PC-3 (cell line): ENCODE data around the gene ZNF746.

ENCODE experiments used
- EZH2 ChIP-seq: fragments of 300-600 bp; sonication (generic); IDR thresholded peaks from one replicate; pipeline ENCODE4 v1.6.1; 2017; ENCODE audit warnings: antibody characterized with exemption, mild to moderate bottlenecking, low read length; ENCODE audit not compliant: unreplicated experiment
- EZH2phosphoT487 ChIP-seq: fragments of 300-600 bp; sonication (generic); IDR thresholded peaks from 2 replicates; pipeline ENCODE4 v1.6.1; 2018; ENCODE audit warnings: mild to moderate bottlenecking, antibody characterized with exemption, low read length, borderline replicate concordance
- TF ChIP-seq, protein P1 (sequence below): fragments of 300-600 bp; sonication (generic); conservative IDR thresholded peaks from 2 replicates; pipeline ENCODE4 v1.5.1; 2017; ENCODE audit warnings: antibody characterized with exemption, low read depth, mild to moderate bottlenecking, low read length

DNA sequence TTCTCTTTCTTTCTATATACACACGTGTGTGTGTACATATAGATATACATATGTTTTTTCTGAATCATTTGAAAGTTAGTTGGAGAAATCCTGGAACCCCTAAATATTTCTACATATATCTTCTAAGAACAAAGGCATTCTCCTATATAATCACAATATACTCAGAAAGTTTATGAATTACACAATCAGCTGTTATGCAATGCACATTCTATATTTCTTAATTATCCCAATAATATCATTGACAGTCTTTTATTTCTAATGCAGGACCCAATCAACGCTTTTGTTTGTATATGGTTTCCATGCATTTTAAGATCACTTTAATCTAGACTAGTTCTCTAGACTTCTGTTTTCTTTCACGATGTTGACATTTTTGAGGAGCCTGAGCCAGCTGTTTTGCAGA lies 27.7 kb upstream of the ZNF746 start:
- TF ChIP-seq, protein P1, sequence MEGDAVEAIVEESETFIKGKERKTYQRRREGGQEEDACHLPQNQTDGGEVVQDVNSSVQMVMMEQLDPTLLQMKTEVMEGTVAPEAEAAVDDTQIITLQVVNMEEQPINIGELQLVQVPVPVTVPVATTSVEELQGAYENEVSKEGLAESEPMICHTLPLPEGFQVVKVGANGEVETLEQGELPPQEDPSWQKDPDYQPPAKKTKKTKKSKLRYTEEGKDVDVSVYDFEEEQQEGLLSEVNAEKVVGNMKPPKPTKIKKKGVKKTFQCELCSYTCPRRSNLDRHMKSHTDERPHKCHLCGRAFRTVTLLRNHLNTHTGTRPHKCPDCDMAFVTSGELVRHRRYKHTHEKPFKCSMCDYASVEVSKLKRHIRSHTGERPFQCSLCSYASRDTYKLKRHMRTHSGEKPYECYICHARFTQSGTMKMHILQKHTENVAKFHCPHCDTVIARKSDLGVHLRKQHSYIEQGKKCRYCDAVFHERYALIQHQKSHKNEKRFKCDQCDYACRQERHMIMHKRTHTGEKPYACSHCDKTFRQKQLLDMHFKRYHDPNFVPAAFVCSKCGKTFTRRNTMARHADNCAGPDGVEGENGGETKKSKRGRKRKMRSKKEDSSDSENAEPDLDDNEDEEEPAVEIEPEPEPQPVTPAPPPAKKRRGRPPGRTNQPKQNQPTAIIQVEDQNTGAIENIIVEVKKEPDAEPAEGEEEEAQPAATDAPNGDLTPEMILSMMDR = no peak
- TF ChIP-seq EZH2 (no peak), EZH2phosphoT487 (no peak)
